Activated T-helper 1 cell treated with Interleukin-2 at 50 U/mL for 16 hours (primary cell): ENCODE measurements around the gene CDC25A.

ENCODE experiments used
- DNase-seq: peaks from one replicate; pipeline ENCODE4 v3.0.0-alpha.2; 2020; ENCODE audit warnings: low read depth

CDC25A gene

DNA sequence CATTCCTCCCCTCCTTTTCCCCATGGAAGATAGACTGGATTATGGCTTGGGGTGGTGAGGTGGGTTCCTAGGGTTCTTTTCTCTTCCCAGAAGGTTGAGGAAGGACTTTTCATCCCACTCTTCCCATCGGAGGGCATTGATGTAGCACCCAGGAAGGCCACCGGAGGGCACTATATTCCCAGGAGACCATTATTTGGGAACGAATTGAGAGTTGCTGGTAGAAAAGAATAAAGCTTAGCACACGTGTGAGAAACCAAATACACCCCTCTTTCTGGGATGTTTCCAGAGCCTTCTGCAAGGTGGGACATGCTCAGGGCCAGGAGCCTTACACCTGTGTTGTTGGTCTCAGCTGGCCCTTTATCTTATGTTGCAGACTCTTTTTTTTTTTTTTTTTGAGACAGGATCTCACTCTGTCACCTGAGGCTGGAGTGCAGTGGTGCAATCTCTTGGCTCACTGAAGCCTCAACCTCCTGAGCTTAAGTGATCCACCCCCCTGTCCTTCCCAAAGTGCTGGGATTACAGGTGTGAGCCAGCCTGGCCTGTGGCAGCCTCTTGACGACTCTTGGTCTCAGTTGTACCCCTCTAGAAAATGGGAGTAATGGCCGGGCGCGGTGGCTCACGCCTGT is 6.3 kb upstream of the CDC25A start:
- no peak for DNase-seq

DNA sequence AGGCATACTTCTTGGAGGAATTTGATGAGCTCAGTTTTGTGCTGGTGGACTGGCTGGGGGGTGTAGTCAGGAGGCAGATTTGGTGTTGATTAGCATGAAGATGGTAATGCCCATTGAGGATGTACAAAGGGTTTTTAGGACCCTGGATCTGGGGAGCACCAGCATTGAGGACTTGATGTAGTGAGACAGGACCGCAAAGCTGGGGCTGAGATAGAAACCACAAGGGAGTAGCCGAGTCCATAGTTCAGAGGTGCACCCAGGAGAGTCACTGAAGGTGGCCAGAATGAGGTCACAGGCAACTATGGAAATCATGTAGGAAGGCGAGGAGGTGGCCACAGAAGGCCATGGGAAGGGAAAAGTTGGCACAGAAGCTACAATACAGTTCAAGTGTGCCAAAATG is 2.7 kb upstream of the CDC25A start:
- no peak for DNase-seq

DNA sequence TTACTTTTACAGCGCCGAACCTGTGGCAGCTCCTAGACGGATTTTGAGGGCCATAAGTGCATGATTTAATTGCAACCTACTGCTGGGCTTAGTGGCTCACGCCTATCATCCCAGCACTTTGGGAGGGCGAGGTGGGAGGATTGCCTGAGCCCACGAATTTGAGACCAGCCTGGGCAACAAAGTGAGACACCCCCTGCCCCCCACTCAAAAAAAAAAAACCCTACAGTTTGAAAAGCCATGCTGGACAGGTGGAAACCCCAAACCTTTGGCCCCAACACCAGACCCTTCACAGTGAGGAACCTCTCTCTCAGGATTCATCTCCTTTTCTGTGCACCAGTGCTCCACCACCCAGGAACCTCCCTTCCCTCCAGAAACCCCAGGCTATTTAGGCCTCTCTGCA is 1.1 kb upstream of the CDC25A start:
- DNase-seq = no peak

DNA sequence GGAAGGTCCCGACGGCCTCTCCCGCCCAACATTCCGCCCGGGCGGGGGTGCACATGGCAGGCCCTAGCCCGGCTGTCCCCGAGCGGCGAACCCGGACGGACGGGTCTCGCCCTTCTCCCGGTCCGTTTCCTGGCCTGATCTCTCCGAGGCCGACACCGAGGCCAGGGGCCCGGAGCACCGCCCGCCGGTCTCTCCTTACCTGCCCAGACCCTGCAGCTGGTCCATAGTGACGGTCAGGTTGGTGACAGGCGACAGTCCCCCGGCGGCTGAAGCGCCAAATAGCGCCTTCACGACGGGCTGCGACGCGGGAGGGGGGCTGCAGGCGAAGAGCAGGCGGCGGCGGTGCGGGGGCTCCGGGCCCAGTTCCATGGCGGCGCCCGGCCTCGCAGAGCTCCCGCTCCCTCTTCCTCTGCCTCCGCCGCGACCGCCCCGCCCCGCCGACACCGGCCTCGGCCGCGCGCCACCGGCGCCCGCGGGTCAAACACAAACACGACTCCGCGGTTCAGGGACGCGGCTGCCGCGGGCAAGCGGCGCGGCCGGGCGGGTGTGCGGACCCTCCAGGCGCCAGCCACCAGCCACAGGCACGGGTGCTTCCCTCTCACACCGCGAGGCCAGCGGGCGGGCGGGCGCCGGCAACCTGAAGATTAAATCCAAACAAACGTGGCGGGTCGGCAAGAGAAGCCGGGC is 495 bp downstream of the CDC25A start:
- DNase-seq = peak; percentile 8

DNA sequence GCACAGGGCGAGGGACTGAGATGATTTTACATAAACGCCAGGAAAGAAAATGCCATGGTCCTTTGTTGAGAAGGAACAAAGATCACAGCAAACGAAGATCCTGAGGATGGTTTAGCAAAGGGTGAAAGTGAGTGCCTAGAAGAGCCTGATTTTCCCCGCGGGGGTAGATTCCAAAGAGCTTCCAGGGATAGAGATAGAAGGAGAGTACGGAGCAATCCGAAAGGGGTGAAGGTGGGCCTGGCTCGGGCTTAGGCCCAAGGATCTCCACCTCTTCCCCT is 977 bp downstream of the CDC25A start:
- no peak for DNase-seq

DNA sequence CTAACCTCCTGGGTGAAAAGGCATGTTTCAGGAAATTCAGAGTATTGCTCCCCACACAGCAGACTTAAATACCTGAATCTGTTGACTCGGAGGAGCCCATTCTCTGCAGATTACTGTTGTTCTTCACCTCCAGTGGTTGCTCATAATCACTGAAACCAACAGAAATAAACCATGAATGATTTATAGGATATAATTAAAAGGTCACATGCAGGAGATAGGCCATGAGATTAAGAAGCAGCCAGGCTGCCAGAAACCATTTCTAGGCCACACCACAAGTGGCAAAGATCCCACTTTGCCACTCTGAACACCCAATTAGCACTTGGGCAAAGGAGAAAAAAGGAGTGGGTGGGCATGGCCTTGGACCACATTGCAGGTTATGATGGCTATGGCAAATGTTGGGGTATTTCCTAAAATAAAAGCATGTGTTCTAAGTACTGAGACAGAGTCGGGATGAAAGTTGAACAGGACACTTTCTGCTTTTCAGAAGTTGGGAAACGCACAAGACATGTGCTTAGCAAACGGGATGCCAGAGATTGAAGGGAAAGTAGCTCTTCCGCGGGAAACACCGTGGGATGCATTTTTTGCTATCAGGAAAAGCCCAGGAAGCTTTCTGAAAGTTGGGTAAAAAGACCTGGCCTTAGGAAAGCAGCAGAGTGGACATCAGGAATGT is 1.5 kb downstream of the CDC25A start:
- DNase-seq = no peak

DNA sequence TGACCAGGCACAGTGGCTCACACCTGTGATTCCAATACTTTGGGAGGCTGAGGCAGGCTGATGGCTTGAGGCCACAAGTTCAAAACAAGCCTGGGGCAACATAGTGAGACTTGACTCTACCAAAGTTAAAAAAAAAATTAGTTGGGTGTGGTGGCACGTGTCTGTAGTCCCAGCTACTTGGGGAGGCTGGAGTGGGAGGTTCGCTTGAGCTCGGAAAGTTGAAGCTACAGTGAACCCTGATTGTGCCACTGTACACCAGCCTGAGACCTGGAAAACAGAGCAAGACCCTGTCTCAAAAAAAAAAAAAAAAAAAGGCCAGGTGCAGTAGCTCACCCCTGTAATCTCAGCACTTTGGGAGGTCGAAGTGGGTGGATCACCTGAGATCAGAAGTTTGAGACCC is 3.1 kb downstream of the CDC25A start:
- DNase-seq = no peak

DNA sequence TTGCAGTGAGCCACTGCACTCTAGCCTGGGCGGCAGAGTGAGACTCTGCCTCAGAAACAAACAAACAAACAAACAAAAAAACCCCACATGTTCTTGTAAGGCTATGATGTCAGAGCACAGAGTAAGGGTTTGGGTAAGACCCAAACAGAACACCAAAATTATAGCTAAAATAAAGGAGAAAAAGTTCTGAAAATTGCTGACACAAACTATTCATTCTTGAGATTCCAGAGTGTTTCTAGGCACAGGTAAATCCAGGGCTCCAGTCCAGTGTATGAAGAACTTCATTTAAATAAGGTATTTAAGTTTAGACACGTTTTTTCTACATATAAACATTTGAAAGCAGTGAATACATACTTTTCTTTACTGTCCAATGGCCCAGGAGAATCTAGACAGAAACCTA is 3.9 kb downstream of the CDC25A start:
- DNase-seq = no peak

DNA sequence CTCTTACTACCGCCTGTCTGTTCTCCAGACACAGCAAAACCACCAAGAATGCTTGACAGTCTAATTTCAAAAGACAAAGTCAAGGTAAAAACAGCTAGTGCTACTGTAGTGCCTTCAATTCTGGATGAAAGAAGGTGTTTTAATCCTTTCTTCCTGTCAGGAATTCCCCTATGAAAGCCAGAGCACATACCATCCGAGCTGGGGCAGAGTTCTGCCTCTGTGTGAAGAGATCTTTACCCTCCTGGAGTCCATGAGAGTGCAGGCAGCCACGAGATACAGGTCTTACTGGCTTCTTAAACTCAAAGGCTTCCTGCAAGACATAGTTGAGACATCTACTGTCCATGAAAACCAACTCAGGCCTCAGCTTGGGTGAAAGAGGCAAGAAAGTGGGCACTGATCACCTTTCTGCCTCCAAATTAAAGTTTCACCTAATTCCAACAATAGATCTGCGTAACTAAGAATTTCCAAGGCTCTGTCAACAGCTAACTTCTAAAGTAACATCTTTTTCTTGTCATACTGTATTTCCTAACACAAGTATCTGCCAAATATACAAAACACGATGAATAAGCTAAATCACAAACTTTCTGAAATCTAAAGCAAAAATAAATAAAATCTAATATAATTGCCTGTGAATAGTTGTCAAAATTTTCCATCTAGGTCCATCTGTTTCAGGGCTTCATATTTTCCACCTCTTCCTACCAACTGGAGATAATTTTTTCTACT is 7.5 kb downstream of the CDC25A start:
- no peak for DNase-seq

DNA sequence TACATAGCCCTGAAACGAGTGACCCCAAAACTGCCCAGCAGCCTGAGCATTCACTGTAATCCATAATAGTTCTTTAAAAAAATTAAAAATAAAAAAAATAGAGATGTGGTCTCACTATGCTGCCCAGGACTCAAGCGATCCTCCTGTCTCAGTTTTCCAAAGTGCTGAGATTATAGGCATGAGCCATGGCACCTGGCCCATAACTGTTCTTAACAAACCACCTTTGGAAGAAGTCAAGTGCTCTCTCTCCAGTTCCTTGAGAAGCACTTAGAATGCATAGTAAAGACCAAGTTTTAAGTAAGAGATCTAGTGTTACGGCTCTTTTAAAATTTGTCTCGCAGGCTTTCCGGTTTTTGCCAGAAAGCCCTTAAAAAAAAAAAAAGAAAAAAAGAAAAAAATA is 8.2 kb downstream of the CDC25A start:
- no peak for DNase-seq

DNA sequence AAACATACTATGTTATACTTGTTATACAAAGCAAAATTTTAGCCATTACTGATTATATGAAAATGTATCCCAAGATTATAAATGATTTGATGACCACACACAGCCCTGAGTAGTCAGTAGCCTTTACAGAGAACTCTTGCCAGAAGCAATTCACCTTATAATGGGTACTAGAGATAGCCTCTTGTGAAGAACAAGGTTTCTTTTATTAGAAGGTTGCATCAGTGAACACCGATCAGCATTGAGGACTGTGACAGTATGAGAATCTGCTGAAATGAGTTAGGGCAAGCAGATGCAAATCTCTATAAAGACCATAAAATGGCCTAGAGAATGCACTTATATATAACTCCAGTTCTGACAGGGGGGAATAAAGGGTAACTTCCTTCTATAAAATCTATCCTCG is 10.1 kb downstream of the CDC25A start:
- DNase-seq = no peak

DNA sequence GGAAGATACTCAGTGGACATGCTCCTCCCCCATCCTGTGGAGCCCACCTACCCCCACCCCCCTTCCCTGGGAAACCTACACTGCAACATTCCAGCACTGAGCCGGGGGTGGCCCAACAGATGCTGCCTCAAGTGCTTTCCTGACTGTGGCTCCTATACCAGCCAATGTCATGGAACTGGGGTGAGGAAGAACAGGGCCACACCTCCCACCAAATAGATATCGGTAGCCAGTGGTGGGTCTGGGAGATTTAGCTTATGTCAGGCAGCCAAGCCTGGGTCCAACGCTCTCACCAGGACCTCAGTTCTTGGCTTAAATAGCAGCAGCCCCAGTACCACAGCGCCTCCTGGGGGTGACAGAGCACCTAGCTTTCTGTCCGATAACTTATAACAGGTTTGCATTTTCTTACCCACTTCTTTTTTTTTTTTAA is 30.3 kb downstream of the CDC25A start:
- peak; percentile 12 for DNase-seq

DNA sequence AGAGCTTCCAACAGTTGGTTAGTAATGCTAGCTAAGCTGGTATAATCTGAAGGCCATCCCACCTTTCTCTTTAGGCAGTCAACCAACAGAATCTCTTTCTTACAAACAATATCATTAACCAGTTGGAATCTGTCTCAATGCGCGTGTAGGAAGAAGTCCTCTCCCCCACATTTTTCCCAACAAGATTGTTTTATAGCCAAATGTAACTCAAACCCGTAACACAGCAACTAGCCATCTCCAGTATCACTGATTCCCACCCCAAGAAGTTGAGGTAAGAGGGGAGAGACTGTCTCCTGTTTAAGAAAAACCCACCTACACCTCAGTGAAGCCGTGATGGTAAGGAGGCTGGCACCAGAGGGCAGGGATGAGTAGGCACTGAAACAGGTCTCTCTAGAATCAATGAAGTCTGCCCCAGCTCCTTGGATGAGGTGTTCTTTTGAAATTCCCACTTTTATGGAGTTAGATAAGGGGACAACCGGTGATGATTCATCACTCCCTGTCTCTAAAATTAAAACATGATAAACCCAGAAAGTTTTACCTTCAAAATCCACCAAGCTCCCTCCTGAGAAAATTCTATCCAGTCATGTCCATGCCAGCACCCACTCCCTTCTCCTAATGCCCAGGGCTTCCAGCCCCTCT is 30.9 kb downstream of the CDC25A start:
- no peak for DNase-seq

DNA sequence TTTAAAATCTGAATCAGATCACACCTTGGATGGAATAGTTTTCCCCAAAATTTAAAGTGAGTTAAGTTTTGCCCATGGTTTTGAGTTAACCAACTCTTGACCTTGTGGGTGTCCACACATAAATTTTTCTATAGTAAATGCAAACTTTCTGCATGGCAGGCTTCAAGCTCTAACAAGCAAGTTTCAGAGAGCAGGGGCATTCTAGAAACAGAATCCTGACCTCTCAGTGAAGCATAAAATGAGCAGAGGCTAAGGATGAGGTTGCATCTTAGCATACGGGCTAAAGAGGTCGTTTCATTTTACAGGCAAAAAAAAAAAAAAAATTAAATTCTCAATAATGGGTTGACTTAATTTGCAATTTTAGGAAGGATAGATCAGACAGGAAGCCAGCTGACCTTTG is 32.1 kb downstream of the CDC25A start:
- no peak for DNase-seq

DNA sequence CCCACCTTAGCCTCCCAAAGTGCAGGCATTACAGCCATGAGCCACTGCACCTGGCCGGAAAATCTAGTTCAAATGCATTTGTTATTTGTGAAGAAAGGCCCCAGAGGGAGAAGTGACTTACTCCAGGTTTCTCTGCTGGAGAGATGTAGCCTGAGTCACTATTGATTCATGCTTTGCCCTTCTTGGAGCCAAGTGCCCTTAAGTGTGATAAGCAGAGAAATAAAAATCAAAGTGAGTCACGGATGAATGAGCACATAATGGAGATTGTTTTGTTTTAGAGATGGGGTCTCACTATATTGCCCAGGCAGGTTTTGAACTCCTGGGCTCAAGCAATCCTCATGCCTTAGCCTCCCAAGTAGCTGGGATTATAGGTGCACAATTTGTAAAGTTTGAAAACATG is 33.1 kb downstream of the CDC25A start:
- no peak for DNase-seq

DNA sequence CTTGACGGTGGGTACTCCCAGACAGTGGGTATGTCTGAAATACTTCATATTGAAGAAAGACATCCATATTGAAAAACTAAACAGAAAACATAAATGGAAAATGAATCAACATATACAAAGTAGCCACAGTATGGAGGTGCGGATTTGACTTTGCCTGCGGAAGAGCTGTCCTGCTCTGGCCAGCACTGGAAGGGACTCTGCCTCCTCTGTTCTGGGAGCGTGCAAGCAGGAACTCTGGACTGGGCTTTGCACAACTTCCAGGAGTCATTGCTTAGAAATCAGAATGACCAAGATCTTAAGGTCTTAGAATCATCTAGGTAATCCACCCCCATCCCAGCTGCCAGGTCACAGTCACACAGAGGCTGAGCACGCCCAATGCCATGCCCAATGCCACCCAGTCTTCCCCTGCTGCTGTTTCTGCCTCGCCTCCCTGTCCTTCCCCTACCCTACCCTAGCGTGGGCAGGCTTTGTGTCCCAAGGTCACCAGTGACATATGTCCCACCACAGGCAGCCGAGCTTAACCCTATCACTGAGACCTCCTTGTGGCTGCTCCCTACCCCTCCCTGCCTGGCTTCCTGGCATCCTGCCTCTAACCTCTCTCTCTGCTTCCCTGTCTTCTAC is 36.3 kb downstream of the CDC25A start:
- no peak for DNase-seq

DNA sequence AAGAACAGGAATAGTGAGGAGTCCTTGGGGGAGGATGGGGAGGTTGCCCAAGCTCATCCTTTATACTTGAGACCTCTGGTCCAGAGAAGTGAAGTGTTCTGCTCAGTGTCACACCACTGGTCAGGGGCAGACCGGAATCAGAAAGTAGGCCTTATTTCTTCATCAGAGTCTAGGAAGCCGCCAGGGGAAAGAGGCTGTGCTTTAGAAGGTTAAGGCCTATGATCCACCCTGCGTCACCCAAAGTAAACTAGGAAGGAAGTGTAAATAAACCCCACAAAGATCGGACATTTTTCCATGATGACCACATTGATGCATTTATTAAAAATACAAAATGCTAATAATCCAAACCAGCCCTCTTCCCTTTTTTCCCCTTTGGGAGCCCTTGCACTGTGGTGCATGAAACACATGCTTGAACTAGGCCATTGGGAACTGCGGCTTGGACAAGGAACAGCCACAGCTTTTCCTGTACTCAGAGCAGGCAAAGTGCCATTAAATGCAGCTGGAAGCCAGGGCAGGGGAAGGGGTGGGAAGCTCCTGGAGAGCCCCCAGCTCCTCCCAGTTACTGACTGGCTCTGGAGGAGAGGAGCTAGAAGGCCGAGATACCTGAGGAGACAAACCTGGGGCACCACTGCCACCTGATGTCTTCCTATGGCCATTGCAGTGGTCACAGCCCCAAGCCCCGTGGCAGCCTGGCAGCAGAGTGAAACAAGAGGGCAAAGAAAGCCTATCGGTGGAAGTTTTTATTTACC is 37.0 kb downstream of the CDC25A start:
- peak; percentile 20 for DNase-seq

DNA sequence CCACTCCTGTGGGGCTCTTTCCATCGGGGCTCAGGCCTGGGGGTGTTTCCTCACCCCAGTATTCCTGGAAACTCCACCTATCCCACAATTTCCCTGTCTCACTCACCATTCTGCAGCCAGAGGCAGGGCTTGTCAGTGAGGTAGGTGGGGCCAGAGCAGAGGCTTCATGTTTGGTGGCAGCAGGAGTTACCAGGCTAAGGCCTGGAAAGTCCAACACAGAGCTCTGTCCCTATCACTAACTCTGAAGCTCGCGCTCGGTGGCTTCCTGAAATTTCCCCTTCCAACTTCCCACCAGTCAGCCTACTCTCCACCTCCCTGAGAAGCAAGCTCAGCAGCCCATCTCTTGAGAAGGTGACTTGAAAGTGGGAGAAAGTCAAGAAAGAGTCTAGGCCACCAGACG is 44.2 kb downstream of the CDC25A start:
- no peak for DNase-seq

DNA sequence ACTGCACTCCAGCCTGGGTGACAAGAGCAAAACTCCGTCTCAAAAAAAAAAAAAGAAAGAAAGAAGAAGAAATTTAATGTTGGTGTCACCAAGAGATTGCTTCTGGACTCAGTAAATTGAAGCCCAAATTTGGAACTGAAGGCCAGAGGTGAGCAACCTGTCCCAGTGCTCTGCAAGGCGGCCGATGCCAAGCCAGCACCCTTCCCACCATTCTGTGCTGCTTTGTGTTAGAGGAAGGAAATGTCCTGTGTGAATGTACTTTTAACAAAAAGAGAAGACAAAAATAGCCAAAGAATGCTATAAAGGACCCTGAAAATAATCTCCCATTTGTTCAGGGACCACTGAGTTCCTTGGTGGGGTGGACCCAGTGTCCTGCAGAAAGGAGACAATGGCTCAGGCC is 44.6 kb downstream of the CDC25A start:
- DNase-seq = no peak

DNA sequence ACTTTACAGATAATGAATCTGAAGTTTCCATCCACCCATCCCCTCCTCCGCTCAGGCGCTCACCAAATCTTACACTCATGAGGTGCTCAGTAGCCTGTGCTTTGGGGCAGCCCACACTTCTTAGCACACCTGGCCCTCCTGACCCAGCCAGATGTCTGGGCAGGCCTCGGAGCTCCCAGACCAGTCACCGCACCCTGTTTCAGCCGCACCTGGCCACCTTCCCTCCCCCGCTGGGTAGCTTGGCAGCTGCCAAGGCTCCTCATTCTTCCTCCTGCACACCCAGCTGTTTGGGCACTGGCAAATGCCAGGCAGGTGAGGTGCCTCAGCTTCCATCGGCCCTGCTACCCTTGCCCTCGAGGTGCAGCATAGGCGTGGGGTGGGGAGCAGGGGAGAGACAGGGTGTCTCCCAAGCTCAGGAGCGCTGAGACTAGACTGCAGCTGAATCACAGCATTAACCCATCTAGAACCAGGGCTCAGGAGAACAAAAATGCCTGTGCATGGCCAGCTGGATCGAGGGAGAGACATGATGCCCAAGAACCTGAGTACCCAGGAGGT is 45.8 kb downstream of the CDC25A start:
- no peak for DNase-seq

DNA sequence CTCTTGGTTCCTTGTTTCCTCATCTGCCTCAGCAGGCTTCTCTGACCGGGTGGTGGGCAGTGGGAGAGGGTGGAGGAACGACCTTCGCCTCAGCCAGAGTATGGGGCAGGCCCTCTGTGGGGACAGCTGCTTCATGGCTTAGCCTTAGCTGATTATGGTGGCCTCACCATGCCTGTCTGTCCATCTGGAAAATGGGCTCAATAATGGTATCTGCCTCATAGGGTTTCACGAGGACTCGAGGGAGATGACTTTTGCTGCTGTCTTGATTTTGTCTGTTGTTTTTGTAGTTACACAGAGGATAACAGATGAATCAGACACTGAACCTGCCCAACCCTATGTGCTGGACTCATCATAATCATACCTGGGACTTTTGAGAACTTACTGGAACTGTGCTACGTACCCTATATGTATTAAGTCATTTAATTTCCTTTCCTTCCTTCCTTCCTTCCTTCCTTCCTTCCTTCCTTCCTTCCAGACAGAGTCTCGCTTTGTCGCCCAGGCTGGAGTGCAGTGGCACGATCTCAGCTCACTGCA is 46.5 kb downstream of the CDC25A start:
- DNase-seq = no peak
